GM21786 (cell line): ENCODE results near the gene KCTD12.
A peak's percentile ranks its signal among the peaks of the same experiment; 100 is the strongest.

Source experiments
- ATAC-seq: cut with Tn5 transposase; IDR thresholded peaks from one replicate; pipeline ENCODE4 v1.9.1; 2021; ENCODE audit not compliant: unreplicated experiment

KCTD12 gene

GRCh38 chr13:76888421-76888820 is 2.2 kb upstream of the KCTD12 start:
- ATAC-seq = no peak

DNA sequence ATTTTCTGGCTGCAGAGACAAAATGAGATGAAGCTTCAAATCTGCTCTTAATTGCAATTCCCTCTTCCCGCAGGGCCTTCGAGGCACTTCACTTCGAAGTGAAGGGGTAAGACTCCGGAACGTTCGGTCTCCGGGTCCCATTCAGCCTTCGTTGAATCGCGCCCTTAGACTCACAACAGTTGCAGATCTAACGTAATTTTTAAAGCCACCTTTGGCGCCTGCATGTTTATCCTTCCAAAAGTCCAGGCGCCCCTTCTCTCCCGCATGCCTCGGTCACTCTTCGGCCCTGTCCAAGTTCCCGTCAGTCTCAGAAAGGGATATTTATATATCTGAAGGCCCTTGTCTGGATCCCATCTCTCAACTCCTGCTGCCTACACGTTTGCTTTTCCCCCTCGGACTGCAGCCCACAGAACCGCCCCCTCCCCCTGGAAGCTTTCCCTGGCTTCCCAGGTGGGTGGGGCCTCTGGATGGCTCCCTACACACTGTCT is 915 bp upstream of the KCTD12 start:
- ATAC-seq = no peak

- no peak for ATAC-seq
Observed at GRCh38 chr13:76886005-76886291, 257 bp downstream of the KCTD12 start.

DNA sequence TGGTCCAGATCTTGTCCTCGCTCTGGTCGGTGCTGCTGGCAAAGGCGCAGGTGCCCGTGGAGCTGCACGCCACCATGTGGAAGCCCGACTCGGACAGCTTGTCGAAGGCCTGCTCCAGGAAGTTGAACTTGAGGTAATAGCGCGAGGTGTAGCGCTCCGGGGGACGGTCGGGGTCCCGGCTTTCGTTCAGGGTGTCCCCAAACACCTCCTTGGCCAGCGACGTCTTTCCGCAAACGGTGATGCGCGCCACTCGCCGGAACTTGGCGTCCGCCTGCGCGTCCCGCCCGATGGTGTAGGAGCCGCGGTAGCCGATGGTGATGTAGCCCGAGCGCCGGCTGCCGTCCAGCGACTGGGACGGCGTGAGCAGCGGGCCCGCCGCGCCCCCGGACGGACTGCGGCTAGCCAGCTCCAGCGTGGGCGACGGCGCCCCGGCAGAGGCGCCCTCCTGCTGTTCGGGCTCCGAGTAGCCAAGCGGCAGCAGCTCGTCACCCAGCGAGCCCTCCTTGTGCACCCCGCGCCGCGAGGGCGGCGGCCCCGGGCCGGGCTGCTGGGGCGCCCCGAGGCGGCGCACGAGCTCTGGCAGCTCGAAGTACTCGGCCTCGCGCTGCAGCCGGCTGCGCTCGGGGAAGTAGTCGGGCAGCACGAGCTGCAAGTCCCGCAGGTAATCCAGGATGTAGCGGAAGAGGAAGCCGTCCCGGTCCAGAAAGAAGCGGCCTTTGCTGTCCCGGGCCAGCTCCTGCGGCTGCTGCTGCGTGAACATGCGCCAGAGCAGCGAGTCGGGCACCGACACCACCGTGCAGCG is 801 bp downstream of the KCTD12 start:
- peak; percentile 47 for ATAC-seq

- no peak for ATAC-seq
Observed at GRCh38 chr13:76884907-76885202, 1.4 kb downstream of the KCTD12 start.

GRCh38 chr13:76884186-76884906 is 1.9 kb downstream of the KCTD12 start:
- ATAC-seq = no peak

DNA sequence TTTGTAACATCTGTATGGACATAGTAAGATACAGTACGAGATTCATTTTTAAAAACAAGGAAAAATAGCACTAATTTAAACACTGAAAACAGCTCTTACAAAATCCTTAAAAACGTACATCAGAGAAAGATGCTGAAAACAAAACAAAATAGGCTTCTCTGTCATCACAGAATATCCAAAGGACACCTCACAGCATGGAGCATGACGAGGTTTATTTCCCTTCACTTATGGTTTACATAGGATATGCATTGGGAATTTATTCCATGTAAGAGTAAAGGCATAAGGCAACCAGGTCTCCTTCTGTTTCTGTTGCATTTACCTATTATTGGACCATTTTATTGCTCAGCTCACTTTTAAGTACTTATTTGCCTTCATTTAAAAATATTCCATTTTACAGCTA is 3.0 kb downstream of the KCTD12 start:
- no peak for ATAC-seq

- no peak for ATAC-seq
Observed at GRCh38 chr13:76882431-76882830, 3.8 kb downstream of the KCTD12 start.

GRCh38 chr13:76879883-76880270 is 6.3 kb downstream of the KCTD12 start:
- no peak for ATAC-seq

DNA sequence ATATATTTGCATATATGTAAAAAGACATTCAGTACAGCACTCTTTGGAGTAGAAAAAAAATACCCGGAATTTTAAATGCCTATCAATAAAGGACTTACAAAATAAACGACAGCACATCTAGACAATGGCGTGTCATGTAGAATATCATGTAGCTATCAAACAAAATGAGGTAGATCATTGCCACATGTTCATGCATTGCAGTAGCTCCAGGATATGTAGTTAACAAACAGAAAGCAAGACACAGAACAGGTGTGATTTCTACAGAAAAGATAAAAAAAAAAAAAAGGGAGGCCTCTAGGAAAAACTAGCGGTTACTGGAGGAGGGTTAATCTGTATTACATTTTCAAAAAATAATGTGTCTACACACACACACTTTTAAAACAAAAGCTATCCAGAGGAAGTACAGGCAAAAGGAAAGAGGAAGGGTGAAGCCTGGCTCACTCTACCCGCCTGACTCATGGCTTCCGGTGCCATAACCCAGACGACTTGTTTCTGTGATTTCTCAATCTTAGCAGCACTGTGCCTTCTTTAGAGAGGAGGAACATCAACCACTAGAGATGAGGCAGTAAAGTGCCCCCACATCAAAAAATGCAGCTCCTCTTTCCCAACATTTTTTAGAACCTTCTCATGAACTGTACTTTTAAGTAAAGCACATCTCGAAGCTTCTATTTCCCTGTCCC is 6.9 kb downstream of the KCTD12 start:
- peak; percentile 95 for ATAC-seq

GRCh38 chr13:76878043-76878442 is 8.2 kb downstream of the KCTD12 start:
- no peak for ATAC-seq

DNA sequence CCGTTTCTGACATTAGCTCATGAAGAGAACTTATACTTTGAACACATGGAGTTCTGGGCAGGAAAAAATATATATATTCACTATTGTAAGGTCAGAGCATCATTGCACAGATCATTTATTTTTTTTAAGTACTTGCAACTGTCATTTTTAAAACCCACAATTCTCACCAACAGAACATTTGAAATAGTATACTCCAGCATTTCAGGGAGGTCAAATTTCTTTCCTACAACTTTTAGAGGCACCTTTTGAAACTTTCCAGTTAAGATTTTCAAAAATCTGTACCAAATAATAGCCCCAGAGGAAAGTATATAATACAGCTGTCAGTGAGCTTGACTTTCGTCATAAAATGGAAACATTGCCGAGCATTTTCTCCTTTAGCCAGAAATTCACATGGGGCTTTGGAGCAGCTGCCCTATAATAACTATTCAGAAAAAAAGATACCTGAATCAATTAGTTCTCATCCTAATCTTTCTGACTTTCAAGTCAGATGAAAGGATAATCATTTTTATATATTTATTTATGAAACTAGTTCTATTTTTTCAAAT is 10.9 kb downstream of the KCTD12 start:
- ATAC-seq = no peak

- peak; percentile 88 for ATAC-seq
Observed at GRCh38 chr13:76874479-76874878, 11.7 kb downstream of the KCTD12 start.

- no peak for ATAC-seq
Observed at GRCh38 chr13:76873445-76873844, 12.8 kb downstream of the KCTD12 start.

DNA sequence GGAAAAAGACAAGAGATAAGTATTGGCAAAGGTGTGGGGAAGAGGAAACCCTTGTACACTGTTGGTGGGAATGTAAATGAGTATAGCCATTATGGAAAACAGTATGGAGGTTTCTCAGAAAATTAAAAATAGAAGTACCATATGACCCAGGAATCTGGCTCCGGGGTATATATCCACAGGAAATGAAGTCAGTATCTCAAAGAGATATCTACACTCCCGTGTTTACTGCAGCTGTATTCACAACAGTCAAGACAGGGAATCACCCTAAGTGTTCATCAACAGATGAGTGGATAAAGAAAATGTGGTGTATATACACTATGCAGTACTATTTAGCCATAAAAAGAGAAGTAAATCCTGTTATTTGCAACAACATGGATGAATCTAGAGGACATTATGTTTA is 13.5 kb downstream of the KCTD12 start:
- no peak for ATAC-seq

DNA sequence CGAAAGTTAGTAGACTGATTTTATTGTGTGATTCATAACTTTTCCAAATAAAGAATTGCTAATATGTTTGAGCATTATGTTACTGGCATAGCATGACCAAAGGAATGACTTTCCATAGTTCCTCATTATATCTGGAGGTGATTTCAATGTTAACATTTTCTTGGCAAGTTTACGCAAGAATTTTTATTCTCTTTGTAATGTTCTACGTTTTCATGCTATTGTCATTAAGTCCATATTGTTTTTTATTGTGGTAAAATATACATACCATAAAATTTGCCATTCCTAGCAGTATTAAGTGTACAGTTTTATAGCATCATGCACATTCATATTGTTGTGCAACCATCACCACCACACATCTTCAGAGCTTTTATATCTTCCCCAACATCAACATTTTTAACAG is 14.8 kb downstream of the KCTD12 start:
- no peak for ATAC-seq

DNA sequence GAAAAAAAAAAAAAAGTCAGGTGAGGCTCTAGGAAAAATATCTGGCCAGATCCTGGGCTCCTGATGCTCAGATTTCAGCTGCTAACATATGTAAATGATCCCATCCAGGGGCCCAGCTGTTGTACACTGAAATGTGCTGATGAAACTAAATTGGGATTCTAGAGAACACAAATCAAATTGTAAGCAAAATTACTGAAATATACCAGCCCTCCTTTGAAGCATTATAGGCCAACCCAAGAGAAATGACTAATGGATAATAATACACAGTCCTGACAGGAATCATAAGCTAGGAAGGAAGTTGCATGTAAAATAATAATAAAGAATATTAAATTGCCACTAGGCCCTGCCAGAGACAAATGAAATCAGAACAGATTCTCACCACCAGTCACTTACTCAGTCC is 17.8 kb downstream of the KCTD12 start:
- ATAC-seq = no peak

DNA sequence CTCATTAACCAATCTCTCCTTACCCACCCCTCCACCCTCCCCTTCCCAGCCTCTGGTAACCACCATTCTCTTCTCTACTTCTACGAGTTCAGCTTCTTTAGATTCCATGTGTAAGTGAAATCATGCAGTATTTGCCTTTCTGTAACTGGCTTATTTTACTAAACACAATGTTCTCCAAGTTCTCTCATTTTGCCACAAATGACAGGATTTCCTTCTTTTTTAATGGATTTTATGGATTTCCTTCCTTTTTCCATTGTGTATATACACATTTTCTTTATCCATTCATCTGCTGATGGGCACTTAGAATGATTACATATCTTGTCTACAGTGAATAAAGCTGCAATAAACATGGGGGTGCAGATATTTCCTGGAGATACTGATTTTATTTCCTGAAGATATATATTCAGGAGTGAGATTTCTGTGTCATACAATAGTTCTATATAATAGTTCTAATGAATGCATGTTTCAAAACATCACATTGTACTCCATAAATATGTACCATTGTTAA is 20.2 kb downstream of the KCTD12 start:
- no peak for ATAC-seq

DNA sequence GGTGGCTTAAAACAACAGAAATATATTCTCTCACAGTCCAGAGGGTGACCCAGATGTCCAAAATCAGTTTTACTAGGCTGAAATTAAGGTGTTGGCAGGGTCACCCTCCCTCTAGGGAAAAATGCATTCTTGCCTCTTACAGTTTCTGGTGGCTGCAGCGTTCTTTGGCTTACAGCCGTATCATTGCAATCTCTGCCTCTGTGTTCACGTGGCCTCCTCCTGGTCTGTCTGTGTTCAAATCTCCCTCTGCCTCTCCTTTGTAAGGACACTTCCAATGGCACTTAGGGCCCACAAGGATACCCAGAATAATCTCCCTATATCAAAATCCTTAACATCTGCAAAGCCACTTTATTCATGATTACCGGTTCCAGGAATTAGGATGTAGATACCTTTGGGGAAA is 21.1 kb downstream of the KCTD12 start:
- no peak for ATAC-seq

- ATAC-seq = no peak
Observed at GRCh38 chr13:76864259-76864658, 21.9 kb downstream of the KCTD12 start.

GRCh38 chr13:76863022-76863421 is 23.2 kb downstream of the KCTD12 start:
- no peak for ATAC-seq

DNA sequence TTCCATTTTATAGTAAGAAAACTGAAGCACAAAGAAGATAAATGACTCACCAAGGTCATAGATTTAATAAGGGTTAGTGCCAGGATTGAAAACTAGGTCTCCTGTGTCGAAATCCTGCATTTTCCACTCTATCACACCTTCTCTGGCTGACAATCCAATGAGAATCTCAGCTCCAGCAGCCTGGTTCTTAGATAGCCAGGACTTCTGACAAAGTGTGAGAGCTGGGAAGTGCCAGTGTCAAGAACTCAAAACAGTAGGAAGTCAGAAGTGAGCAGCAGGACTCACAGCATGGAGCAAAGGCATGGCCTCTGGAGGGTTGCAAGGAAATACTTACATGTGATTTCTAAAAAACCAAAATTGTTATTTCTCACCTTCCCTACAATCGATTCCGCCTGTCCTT is 24.3 kb downstream of the KCTD12 start:
- ATAC-seq = no peak
